Mesendoderm (in vitro differentiated cells): ENCODE results near the gene PYURF.

Experiments
- DNase-seq: peaks from one replicate; pipeline ENCODE4 v3.0.0; 2013
- H2AK5ac ChIP-seq: 2 replicates; pipeline ENCODE4 v1.6.1; 2013; ENCODE audit warnings: low read length, inconsistent platforms
- H2BK120ac ChIP-seq: 2 replicates; pipeline ENCODE4 v1.6.1; 2013; ENCODE audit warnings: low read depth, mild to moderate bottlenecking, low read length, moderate library complexity, mixed read lengths
- H2BK15ac ChIP-seq: replicated peaks from 2 replicates; pipeline ENCODE4 v1.6.1; 2013; ENCODE audit warnings: low read depth, mild to moderate bottlenecking, moderate library complexity
- H2BK5ac ChIP-seq: 2 replicates; pipeline ENCODE4 v1.6.1; 2013; ENCODE audit warnings: low read length, inconsistent platforms
- H3K18ac ChIP-seq: 2 replicates; pipeline ENCODE4 v1.6.1; 2013; ENCODE audit warnings: mild to moderate bottlenecking, low read length, mixed read lengths
- H3K23ac ChIP-seq: one replicate; pipeline ENCODE4 v1.6.1; 2013; ENCODE audit warnings: low read length
- H3K27ac ChIP-seq: 2 replicates; pipeline ENCODE4 v1.5.1; 2013; ENCODE audit warnings: low read depth, mild to moderate bottlenecking, inconsistent platforms, low read length, moderate library complexity
- H3K27me3 ChIP-seq: 2 replicates; pipeline ENCODE4 v1.6.1; 2013; ENCODE audit warnings: low read length, control low read depth, mild to moderate bottlenecking, inconsistent platforms; ENCODE audit not compliant: insufficient read depth, poor library complexity
- H3K36me3 ChIP-seq: 2 replicates; pipeline ENCODE4 v1.6.1; 2013; ENCODE audit warnings: low read length, inconsistent platforms; ENCODE audit not compliant: control insufficient read depth, insufficient read depth
- H3K4ac ChIP-seq: one replicate; pipeline ENCODE4 v1.6.1; 2013; ENCODE audit warnings: low read depth, mild to moderate bottlenecking, low read length, moderate library complexity
- H3K4me1 ChIP-seq: 2 replicates; pipeline ENCODE4 v1.6.1; 2013; ENCODE audit warnings: low read depth, low read length, inconsistent platforms; ENCODE audit not compliant: control insufficient read depth
- H3K4me2 ChIP-seq: 2 replicates; pipeline ENCODE4 v1.6.1; 2013; ENCODE audit warnings: low read length
- H3K4me3 ChIP-seq: 2 replicates; pipeline ENCODE4 v1.5.1; 2013; ENCODE audit warnings: mild to moderate bottlenecking, low read length
- H3K56ac ChIP-seq: one replicate; pipeline ENCODE4 v1.6.1; 2013; ENCODE audit warnings: low read length
- H3K79me1 ChIP-seq: 2 replicates; pipeline ENCODE4 v1.6.1; 2013; ENCODE audit warnings: low read length, inconsistent platforms
- H3K79me2 ChIP-seq: 2 replicates; pipeline ENCODE4 v1.6.1; 2013; ENCODE audit warnings: mild to moderate bottlenecking, low read length; ENCODE audit not compliant: control insufficient read depth, insufficient read depth
- H3K9ac ChIP-seq: 2 replicates; pipeline ENCODE4 v1.6.1; 2013; ENCODE audit warnings: low read length, inconsistent platforms
- H4K5ac ChIP-seq: one replicate; pipeline ENCODE4 v1.6.1; 2013; ENCODE audit warnings: low read length
- H4K8ac ChIP-seq: one replicate; pipeline ENCODE4 v1.6.1; 2013; ENCODE audit warnings: low read depth, mild to moderate bottlenecking, control low read depth, low read length, moderate library complexity
- WGBS: extraction: QIAGEN DNeasy Blood & Tissue Kit; methylation state at CpG from one replicate; pipeline ENCODE4 v1.1.7; 2013; ENCODE audit warnings: low lambda C conversion rate, missing lambda C conversion rate; ENCODE audit not compliant: insufficient coverage; ENCODE audit errors: extremely low coverage; 5-methylcytosine and 5-hydroxymethylcytosine counted together

Gene PYURF

DNA sequence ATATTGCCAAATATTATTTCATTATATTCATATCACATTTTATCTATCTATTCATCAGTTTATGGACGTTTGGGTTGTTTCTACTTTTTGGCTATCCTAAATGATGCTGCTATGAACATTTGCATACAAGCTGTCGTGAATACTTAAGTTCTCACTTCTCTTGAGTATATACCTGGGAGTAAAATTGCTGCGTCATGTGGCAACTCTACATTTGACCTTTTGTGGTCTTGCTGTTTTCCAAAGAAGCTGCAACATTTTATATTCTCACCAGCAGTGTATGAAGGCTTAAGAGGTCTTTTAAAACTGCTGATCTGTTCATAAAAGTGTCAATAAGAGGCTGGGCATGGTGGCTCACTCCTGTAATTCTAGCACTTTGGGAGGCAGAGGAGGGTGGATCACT lies 5.8 kb downstream of the PYURF start:
- no peaks in the 10 kb centered on the region for H3K4me1 ChIP-seq
- H3K27ac ChIP-seq: no peak overlapping the region
- WGBS: no CpG with 5 or more reads among the region's 3 CpGs
- H2BK5ac ChIP-seq: no peak overlapping the region
- H3K18ac ChIP-seq: no peak overlapping the region
- no peak overlapping the region for H4K5ac ChIP-seq
- H3K4ac ChIP-seq: no peak overlapping the region
- no peak overlapping the region for H2BK15ac ChIP-seq
- peaks cover 6% of the 10 kb centered on the region for H3K79me1 ChIP-seq
- no peak overlapping the region for H4K8ac ChIP-seq
- no peak overlapping the region for H3K4me3 ChIP-seq
- H3K27me3 ChIP-seq: no peaks in the 10 kb centered on the region
- no peak overlapping the region for H3K23ac ChIP-seq
- H3K4me2 ChIP-seq: no peak overlapping the region
- H2AK5ac ChIP-seq: no peak overlapping the region
- H3K56ac ChIP-seq: no peak overlapping the region
- H3K79me2 ChIP-seq: peaks cover 8% of the 10 kb centered on the region
- no peak overlapping the region for H3K9ac ChIP-seq
- no peak overlapping the region for H2BK120ac ChIP-seq
- DNase-seq: no peak
- H3K36me3 ChIP-seq: no peaks in the 10 kb centered on the region

DNA sequence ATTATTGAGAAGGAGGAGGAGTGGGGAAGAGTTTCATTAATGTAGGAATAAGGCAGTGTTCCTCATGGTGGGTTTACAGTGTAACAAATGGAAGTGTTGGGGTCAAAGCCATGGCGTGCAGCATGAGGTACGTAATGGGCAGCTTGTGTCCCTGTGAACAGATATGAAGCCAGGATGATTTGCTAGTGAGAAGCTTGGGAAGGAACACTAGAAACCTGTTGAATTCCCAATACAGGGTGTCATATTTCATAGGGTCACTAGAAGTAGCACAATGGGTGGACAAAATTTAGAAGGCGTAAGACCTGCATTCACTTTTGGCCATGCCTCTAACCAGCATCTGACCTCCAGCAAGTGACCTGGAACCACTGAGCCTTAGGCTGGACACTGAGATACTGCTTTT lies 6.8 kb downstream of the PYURF start:
- no peak overlapping the region for H2BK15ac ChIP-seq
- H3K4me3 ChIP-seq: no peak overlapping the region
- H3K4ac ChIP-seq: no peak overlapping the region
- no peak overlapping the region for H3K27ac ChIP-seq
- H3K4me2 ChIP-seq: no peak overlapping the region
- H3K27me3 ChIP-seq: no peaks in the 10 kb centered on the region
- no peak overlapping the region for H3K23ac ChIP-seq
- H4K8ac ChIP-seq: no peak overlapping the region
- H2BK5ac ChIP-seq: no peak overlapping the region
- no CpG with 5 or more reads among the region's 3 CpGs for WGBS
- no peak overlapping the region for H4K5ac ChIP-seq
- no peaks in the 10 kb centered on the region for H3K36me3 ChIP-seq
- H3K79me1 ChIP-seq: peaks cover 4% of the 10 kb centered on the region
- no peak for DNase-seq
- H2AK5ac ChIP-seq: no peak overlapping the region
- H3K4me1 ChIP-seq: no peaks in the 10 kb centered on the region
- no peak overlapping the region for H3K56ac ChIP-seq
- no peak overlapping the region for H2BK120ac ChIP-seq
- H3K9ac ChIP-seq: no peak overlapping the region
- no peak overlapping the region for H3K18ac ChIP-seq
- no peaks in the 10 kb centered on the region for H3K79me2 ChIP-seq

DNA sequence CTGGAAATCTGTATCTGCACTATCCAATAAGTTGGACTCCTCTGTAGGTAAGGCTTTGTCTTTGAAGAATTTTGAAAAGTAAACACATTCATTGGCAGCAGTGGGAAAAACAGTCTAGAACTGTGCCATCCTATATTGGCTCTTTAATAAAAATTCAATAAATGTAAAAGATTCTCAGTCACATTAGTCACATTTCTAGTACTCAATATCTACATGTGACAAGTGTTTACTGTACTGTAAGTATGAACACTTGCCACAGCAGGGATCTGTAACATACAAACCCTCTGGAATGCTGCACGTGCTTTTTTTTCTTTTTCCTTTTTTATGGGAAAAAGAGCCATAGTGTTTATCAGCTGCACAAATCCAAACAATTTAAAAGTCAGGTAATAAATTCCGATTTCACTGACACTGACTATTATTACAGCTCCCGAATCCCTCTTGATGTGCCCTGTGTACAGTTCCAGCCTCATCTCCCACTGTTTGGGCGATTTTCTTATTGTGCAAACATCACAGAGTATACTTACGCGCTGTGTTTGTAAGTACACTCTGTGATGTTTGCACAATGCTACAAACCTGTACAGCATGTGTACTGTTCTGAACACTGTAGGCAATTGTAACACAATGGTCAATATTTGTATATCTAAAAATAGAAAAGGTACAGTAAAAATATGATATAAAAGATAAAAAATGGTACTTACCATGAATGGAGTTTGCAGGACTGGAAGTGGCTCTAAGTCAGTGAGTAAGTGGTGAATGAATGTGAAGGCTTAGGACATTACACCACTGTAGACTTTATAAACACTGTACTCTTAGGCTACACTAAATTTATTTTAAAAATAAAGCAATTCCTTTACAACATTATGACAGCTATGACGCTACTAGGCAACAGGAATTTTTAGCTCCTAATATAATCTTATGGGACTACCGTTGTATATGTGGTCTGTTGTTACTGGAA lies 8.7 kb downstream of the PYURF start:
- H3K18ac ChIP-seq: no peak overlapping the region

DNA sequence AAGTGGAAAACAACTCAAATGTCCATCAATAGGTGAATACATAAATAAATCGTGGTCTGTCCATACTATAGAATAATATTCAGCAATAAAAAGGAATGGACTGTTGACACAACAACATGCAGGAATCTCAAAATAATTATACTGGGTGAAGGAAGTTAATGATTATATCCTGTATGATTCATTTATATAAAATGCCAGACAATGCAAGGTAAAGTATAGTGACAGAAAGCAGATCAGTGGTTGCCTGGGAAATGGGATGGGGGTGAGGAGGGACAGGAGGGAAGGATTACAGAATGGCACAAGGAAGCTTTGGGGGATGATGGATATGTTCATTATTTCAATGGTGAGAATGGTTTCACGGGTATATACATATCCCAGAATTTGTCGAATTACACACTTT lies 12.3 kb downstream of the PYURF start:
- Histone ChIP-seq H3K9ac (no peak overlapping the region), H3K4me3 (no peak overlapping the region), H3K36me3 (no peaks in the 10 kb centered on the region), H4K5ac (no peak overlapping the region), H3K23ac (no peak overlapping the region), H3K4me2 (no peak overlapping the region), H2AK5ac (no peak overlapping the region), H3K79me2 (no peaks in the 10 kb centered on the region), H3K4me1 (no peaks in the 10 kb centered on the region), H3K56ac (no peak overlapping the region), H2BK15ac (no peak overlapping the region), H3K18ac (no peak overlapping the region), H2BK5ac (no peak overlapping the region), H3K27me3 (no peaks in the 10 kb centered on the region), H2BK120ac (no peak overlapping the region), H3K4ac (no peak overlapping the region), H4K8ac (no peak overlapping the region), H3K27ac (no peak overlapping the region), H3K79me1 (no peaks in the 10 kb centered on the region)
- no peak for DNase-seq
- WGBS: no CpG with 5 or more reads among the region's 3 CpGs

More for the DNA sequence above, 8.7 kb downstream of the PYURF start:
- no peak overlapping the region for H2BK5ac ChIP-seq
- no peak overlapping the region for H3K27ac ChIP-seq
- no peak overlapping the region for H4K8ac ChIP-seq
- no peak overlapping the region for H2AK5ac ChIP-seq
- no peak overlapping the region for H3K9ac ChIP-seq
- no peak overlapping the region for H3K4ac ChIP-seq
- H2BK120ac ChIP-seq: no peak overlapping the region
- DNase-seq: no peak
- no peak overlapping the region for H4K5ac ChIP-seq
- no peaks in the 10 kb centered on the region for H3K36me3 ChIP-seq
- H3K4me1 ChIP-seq: no peaks in the 10 kb centered on the region
- WGBS: no CpG with 5 or more reads among the region's 8 CpGs
- no peak overlapping the region for H3K4me3 ChIP-seq
- H3K56ac ChIP-seq: no peak overlapping the region
- no peaks in the 10 kb centered on the region for H3K27me3 ChIP-seq
- H2BK15ac ChIP-seq: no peak overlapping the region
- H3K79me1 ChIP-seq: no peaks in the 10 kb centered on the region
- no peaks in the 10 kb centered on the region for H3K79me2 ChIP-seq
- no peak overlapping the region for H3K4me2 ChIP-seq
- H3K23ac ChIP-seq: no peak overlapping the region

DNA sequence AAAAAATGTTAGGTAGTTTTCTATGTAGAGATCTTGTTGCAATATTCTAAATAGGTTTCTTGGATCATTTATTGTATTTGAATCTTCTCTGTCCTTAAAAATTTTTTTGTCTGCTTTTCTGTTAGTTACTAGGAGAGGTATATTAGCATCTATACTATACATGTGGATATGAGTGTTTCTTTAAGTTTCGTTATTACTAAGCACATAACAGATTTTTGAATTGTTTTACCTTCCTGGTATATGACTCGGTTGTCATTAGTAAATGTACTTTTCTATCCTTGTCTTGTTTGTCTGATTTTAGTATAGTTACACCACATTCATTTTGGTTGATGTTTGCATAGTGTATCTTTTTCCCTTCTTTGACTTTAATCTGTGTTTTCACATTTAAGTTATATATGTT lies 20.2 kb downstream of the PYURF start:
- Histone ChIP-seq H3K9ac (no peak overlapping the region), H3K56ac (no peak overlapping the region), H3K36me3 (no peaks in the 10 kb centered on the region), H2BK120ac (no peak overlapping the region), H3K4ac (no peak overlapping the region), H4K8ac (no peak overlapping the region), H3K4me3 (no peak overlapping the region), H3K79me1 (no peaks in the 10 kb centered on the region), H3K27ac (no peak overlapping the region), H2BK5ac (no peak overlapping the region), H3K27me3 (no peaks in the 10 kb centered on the region), H3K4me1 (no peaks in the 10 kb centered on the region), H3K23ac (no peak overlapping the region), H3K79me2 (no peaks in the 10 kb centered on the region), H4K5ac (no peak overlapping the region), H3K18ac (no peak overlapping the region), H2BK15ac (no peak overlapping the region), H2AK5ac (no peak overlapping the region), H3K4me2 (no peak overlapping the region)
- WGBS: no CpG with 5 or more reads among the region's 2 CpGs
- DNase-seq: no peak
